Astrocyte of the cerebellum (primary cell): ENCODE data around the gene ZBTB20.

Experiments used
- DNase-seq: peaks from one replicate; pipeline ENCODE4 v3.0.0-alpha.2; 2011; ENCODE audit warnings: low read depth
- H3K4me3 ChIP-seq: 2 replicates; pipeline ENCODE4 v1.5.1; 2011; ENCODE audit warnings: mild to moderate bottlenecking, low read depth, low read length, moderate library complexity
- CTCF ChIP-seq: IDR thresholded peaks from 2 replicates; pipeline ENCODE4 v1.5.1; 2012; ENCODE audit warnings: low read length, low read depth, moderate library complexity, mild to moderate bottlenecking; ENCODE audit errors: missing control alignments
- in situ Hi-C: cut with HindIII; loops from 2 replicates; pipeline ENCODE4 v1.10.0; 2017; ENCODE audit warnings: low sequenced_read_pairs

ZBTB20 gene

DNA sequence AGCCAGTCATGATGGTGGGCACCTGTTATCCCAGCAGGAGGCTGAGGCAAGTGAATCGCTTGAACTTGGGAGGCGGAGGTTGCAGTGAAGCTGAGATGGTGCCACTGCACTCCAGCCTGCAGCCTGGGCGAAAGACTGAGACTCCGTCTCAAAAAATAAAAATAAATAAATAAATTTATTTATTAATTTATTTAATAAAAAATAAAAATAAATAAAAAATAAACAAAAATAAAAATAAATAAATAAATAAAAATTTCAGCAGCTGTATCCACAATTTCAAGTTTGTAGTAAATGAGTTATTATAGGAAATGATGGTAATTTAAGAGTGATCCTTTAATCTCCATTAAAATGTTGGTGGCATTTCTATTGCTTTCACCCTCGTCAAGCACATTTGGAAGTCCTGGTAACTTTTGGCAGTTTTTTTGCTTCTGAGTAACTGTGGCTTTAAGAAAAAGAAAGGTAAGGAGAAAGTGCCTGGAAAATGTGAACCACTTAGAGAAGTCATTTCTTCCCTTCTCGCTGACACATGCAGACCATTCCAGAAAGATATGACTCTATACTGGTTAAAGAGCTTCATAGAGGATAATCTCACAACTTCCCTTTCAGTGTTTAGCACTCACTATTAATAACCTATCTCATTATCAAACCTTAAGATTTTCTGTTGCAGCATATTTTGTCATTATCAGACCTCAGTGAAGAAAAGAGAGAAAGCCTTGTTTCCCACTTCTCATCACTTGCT is 556.6 kb downstream of the ZBTB20 start:
- DNase-seq: no peak
- in situ Hi-C loops: no loop called here
- no peak for TF ChIP-seq CTCF
- no peak overlapping the region for H3K4me3 ChIP-seq

GRCh38 chr3:114587986-114588385 is 559.1 kb downstream of the ZBTB20 start:
- TF ChIP-seq CTCF: no peak
- in situ Hi-C loops: no loop called here
- H3K4me3 ChIP-seq: no peak overlapping the region
- no peak for DNase-seq

- in situ Hi-C loops: no loop called here
- no peak for TF ChIP-seq CTCF
- DNase-seq: no peak
- no peak overlapping the region for H3K4me3 ChIP-seq
Measured at GRCh38 chr3:114586119-114586518, 561.0 kb downstream of the ZBTB20 start.

GRCh38 chr3:114585687-114586086 is 561.4 kb downstream of the ZBTB20 start:
- in situ Hi-C loops: no loop called here
- no peak overlapping the region for H3K4me3 ChIP-seq

DNA sequence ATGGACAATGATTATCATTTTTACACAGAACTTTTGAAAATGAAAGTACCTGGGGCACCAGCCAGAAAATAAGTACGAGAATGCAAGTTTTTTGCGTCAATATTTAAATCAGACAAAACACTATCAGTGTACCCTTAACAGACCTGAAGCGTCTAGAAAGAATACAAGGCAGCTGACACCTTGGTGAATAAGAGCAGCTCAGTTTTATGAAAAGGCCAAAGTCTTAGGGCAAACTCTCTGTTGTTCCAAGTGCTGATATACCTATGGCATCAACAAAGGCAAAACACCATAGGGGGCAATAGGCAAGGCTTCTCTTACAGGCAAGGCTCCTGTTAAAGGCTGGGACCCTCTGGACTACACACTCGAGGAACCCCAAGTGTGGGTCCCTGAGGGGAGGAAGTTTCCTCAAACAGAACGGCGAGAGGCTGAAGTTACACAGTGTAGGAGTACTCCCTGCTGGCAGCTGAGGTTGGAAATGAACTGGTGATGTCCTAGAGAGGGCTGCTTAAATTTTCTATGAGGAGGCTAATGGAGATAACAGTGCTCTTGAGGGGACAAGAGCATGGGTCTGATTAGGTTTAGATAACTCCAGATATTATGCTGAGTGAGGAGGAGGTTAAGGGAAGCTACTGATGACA is 562.2 kb downstream of the ZBTB20 start:
- TF ChIP-seq CTCF: no peak
- in situ Hi-C loops: no loop called here
- no peak for DNase-seq
- no peak overlapping the region for H3K4me3 ChIP-seq

More at GRCh38 chr3:114585687-114586086, 561.4 kb downstream of the ZBTB20 start:
- no peak for TF ChIP-seq CTCF
- DNase-seq: no peak

DNA sequence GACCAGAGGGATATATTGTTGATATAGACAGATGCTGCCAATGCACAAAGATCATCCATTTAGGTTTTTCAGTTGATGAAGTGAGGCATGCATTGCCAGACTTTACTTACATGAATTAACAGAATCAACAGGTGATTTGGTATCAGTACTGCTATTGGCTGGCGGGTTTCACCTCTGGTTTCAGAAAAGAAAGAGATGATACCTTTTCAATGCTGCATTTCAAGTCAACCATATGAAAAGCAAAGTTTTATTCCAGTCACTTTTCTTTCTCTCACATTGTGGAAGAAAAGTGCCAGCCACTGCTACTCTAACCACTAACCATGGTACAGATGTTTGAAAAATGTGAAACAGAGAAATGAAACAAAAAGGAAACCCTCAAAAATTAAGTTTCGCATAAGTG is 564.2 kb downstream of the ZBTB20 start:
- in situ Hi-C loops: no loop called here
- H3K4me3 ChIP-seq: no peak overlapping the region
- TF ChIP-seq CTCF: no peak
- no peak for DNase-seq
